ENCODE results near the gene ANKFN1. TPM values are rescaled to one million over a fixed set of nuclear protein-coding genes. Genes with fewer than 3 reads are reported as not detected.

The ANKFN1 gene
- polyA plus RNA-seq, 1 experiment: 0.04 TPM

GRCh38 chr17:56359518-56359917 is 206.2 kb downstream of the ANKFN1 start:
- no peak for DNase-seq (ENCODE audit: low read depth, low spot score)
- CTCF ChIA-PET: no interaction called here
- POLR2A ChIA-PET: no interaction called here
- Histone ChIP-seq H3K9me3 (ENCODE audit: control insufficient read depth, insufficient read depth, low read length) (no peaks in the 10 kb centered on the region), H3K4me3 (ENCODE audit: low read depth, low read length) (no peak overlapping the region), H3K27ac (ENCODE audit: low read depth, low read length) (no peak overlapping the region), H3K27me3 (ENCODE audit: control insufficient read depth, insufficient read depth, low read length) (no peaks in the 10 kb centered on the region)
- no peak for TF ChIP-seq CTCF (IDR thresholded peaks at IDR 0.05; ENCODE audit: low read depth, low read length)

GRCh38 chr17:56367366-56367765 is 214.1 kb downstream of the ANKFN1 start:
- ChIA-PET POLR2A (no interaction called here), CTCF (no interaction called here)
- no peak overlapping the region for H3K27ac ChIP-seq (ENCODE audit: low read depth, low read length)
- no peak overlapping the region for H3K4me3 ChIP-seq (ENCODE audit: low read depth, low read length)
- no peak for DNase-seq (ENCODE audit: low read depth, low spot score)
- H3K9me3 ChIP-seq (ENCODE audit: control insufficient read depth, insufficient read depth, low read length): no peaks in the 10 kb centered on the region
- no peak for TF ChIP-seq CTCF (IDR thresholded peaks at IDR 0.05; ENCODE audit: low read depth, low read length)
- no peaks in the 10 kb centered on the region for H3K27me3 ChIP-seq (ENCODE audit: control insufficient read depth, insufficient read depth, low read length)

GRCh38 chr17:56373981-56374833 is 220.9 kb downstream of the ANKFN1 start:
- no peaks in the 10 kb centered on the region for H3K27me3 ChIP-seq (ENCODE audit: control insufficient read depth, insufficient read depth, low read length)
- ChIA-PET POLR2A (no interaction called here), CTCF (no interaction called here)
- H3K4me3 ChIP-seq (ENCODE audit: low read depth, low read length): no peak overlapping the region
- TF ChIP-seq CTCF (IDR thresholded peaks at IDR 0.05; ENCODE audit: low read depth, low read length): no peak
- H3K27ac ChIP-seq (ENCODE audit: low read depth, low read length): no peak overlapping the region
- DNase-seq (ENCODE audit: low read depth, low spot score): no peak
- no peaks in the 10 kb centered on the region for H3K9me3 ChIP-seq (ENCODE audit: control insufficient read depth, insufficient read depth, low read length)

GRCh38 chr17:56389356-56389755 is 236.1 kb downstream of the ANKFN1 start:
- no peak for DNase-seq (ENCODE audit: low read depth, low spot score)

More at GRCh38 chr17:56389356-56389755, 236.1 kb downstream of the ANKFN1 start:
- ChIA-PET POLR2A (no interaction called here), CTCF (interaction anchor here (1.1 kb wide), 1 partner anchor 70 kb away, joined by 3 read pairs; no protein-coding TSS in a partner anchor)
- Histone ChIP-seq H3K9me3 (ENCODE audit: control insufficient read depth, insufficient read depth, low read length) (no peaks in the 10 kb centered on the region), H3K4me3 (ENCODE audit: low read depth, low read length) (no peak overlapping the region), H3K27ac (ENCODE audit: low read depth, low read length) (no peak overlapping the region), H3K27me3 (ENCODE audit: control insufficient read depth, insufficient read depth, low read length) (no peaks in the 10 kb centered on the region)
- no peak for TF ChIP-seq CTCF (IDR thresholded peaks at IDR 0.05; ENCODE audit: low read depth, low read length)

Measured in AG04450 (cell line).